Measurements from ENCODE around the gene ADSS1.

DNA sequence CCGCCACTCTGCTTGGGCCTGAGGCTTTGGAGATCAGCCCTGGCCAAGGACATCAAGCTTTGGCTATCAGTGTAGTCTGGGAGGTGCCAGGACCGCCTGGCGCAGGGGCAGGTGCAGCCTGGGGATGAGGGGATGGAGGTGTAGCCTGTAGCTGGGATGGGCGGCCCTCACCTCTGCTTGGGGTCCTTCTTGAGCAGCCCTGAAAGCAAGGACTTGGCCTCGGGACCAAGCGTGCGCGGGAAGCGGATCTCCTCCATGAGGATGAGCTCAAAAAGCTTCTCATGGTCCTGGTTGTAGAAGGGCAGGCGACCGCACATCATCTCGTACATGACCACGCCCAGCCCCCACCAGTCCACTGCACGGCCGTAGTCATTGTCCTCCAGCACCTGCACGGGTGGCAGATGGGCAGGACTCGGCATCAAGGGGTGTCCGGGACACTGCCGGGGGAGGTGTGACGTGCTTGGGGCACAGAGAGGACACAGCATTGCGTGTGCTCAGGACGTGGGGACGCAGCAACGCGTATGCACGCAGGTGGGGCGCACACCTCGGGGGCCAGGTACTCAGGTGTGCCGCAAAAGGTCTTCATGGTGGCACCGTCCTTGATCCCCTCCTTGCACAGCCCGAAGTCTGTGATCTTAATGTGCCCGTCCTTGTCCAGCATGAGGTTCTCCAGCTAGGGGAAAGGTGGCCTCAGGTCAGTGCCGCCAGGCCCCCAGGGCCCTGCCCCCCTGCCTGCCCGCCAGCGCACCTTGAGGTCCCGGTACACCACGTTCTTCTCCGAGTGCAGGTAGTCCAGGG, 48.9 kb downstream of the ADSS1 start:
- TF ChIP-seq, protein P1, sequence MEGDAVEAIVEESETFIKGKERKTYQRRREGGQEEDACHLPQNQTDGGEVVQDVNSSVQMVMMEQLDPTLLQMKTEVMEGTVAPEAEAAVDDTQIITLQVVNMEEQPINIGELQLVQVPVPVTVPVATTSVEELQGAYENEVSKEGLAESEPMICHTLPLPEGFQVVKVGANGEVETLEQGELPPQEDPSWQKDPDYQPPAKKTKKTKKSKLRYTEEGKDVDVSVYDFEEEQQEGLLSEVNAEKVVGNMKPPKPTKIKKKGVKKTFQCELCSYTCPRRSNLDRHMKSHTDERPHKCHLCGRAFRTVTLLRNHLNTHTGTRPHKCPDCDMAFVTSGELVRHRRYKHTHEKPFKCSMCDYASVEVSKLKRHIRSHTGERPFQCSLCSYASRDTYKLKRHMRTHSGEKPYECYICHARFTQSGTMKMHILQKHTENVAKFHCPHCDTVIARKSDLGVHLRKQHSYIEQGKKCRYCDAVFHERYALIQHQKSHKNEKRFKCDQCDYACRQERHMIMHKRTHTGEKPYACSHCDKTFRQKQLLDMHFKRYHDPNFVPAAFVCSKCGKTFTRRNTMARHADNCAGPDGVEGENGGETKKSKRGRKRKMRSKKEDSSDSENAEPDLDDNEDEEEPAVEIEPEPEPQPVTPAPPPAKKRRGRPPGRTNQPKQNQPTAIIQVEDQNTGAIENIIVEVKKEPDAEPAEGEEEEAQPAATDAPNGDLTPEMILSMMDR (IDR thresholded peaks at IDR 0.05; ENCODE audit: poor library complexity): no peak
- no peak for TF ChIP-seq EZH2 (IDR thresholded peaks at IDR 0.05; ENCODE audit: borderline replicate concordance)

Data from hepatocyte (in vitro differentiated cells).